Measurements from ENCODE around the gene PDIA5. TPM values are rescaled to one million over a fixed set of nuclear protein-coding genes. Genes with fewer than 3 reads are reported as not detected.

The PDIA5 gene
- 82.7 to 129 TPM (median 128 TPM) in 3 replicates for total RNA-seq
- long read RNA-seq, transcript PDIA5-201 (17 exons, 1,799 nt): major isoform, 97 of 125 reads
- long read RNA-seq, partial matches to known transcripts: 10 of 125 reads
- long read RNA-seq, other reads (novel, unspliced or antisense): 18 of 125 reads

DNA sequence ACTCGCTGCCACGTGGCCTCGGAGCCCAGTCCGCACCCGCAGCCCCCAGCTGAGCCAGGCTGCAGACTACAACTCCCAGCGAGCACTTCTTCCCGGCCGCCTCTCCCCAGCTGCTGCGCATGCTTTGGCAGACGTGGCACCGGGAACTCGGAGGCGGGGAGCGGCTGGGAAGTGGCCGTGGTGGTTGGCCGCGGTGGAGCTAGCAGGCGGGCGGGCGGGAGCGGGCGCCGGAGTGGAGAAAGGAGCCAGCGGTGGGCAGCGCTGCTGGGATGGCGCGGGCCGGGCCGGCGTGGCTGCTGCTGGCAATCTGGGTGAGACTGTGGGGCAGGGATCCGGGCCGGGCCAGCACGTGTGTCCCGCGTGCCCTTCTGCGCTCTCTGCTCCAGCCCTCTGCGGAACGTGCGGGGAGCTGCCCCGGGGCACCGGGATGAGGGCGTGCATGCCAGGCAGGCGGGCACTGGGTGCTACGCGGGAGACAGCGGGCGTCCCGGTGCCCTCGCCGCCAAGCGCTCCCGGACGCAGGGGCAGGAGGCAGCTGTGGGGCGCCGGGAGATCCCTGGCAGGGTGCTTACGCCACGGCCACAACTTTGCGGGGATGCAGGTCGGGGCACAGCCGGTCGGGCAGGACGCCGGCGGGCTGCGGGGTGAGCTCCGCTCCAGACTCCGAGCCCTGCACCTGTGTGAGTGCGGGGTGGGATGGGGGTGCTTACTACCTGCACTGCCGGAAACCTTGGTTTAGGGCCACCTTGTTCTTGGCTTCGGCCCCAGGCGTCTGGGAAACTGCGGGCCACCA is at the start of gene PDIA5:
TSS of gene PDIA5 (plus strand) at position 130 of the 793 bp plus-strand sequence. CDS start at position 270, 140 bp downstream.
- Mint-ChIP-seq H3K9me3 (ENCODE audit: low read depth) (no peaks in the 10 kb centered on the region), H3K27me3 (ENCODE audit: low read depth) (no peaks in the 10 kb centered on the region), H3K4me3 (ENCODE audit: unreplicated experiment) (peak within 1 kb of the TSS; percentile 97), H3K36me3 (ENCODE audit: low read depth) (peaks cover 1% of the 10 kb centered on the region), H3K4me1 (ENCODE audit: low read depth) (peaks cover 49% of the 10 kb centered on the region), H3K27ac (ENCODE audit: unreplicated experiment) (peak within 1 kb of the TSS; percentile 96)
- TF ChIP-seq CTCF (IDR thresholded peaks at IDR 0.05): no peak
- DNase-seq (ENCODE audit: low spot score): peak; percentile 97

DNA sequence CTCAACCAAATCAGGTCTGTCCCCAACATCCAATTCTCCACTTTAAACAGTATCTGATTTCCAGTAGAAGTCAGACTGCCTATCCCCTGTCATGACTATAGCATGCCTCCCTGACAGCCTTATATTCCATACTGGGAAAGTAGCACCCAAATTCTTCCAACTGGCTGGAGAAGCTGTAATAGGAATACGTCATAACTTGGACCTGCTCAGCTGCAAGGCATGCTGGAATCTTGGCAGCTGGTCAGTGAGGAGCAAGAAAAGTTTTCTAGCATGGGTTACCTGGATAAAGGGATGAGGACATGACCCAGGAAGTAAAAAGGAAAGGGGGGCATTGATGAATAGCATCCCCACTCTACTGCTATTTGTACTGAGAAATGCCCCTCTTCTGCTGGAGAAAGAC is 48.1 kb upstream of the PDIA5 start:
- Mint-ChIP-seq H3K4me3 (ENCODE audit: unreplicated experiment) (no peak overlapping the region), H3K27ac (ENCODE audit: unreplicated experiment) (peak overlapping the region; percentile 38), H3K9me3 (ENCODE audit: low read depth) (no peaks in the 10 kb centered on the region), H3K4me1 (ENCODE audit: low read depth) (no peaks in the 10 kb centered on the region), H3K27me3 (ENCODE audit: low read depth) (peaks cover 32% of the 10 kb centered on the region), H3K36me3 (ENCODE audit: low read depth) (peaks cover 28% of the 10 kb centered on the region)
- TF ChIP-seq CTCF (IDR thresholded peaks at IDR 0.05): no peak
- DNase-seq (ENCODE audit: low spot score): no peak

DNA sequence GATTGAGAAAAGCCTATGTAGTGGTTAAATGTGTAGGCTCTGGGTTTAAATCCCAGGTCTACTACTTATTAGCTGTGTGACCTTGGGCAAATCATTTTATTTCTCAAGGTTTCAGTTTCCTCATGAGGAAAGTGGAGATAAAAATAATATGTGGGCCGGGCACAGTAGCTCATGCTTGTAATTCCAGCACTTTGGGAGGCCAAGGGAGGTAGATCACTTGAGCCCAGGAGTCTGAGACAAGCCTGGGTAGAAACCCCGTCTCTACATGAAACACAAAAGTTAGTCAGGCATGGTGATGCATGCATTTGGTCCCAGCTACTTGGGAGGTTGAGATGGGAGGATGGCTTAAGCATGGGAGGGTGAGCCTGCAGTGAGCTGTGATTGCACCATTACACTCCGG is 47.7 kb upstream of the PDIA5 start:
- Mint-ChIP-seq H3K9me3 (ENCODE audit: low read depth) (no peaks in the 10 kb centered on the region), H3K27me3 (ENCODE audit: low read depth) (peaks cover 36% of the 10 kb centered on the region), H3K4me1 (ENCODE audit: low read depth) (no peaks in the 10 kb centered on the region), H3K36me3 (ENCODE audit: low read depth) (peaks cover 25% of the 10 kb centered on the region), H3K27ac (ENCODE audit: unreplicated experiment) (no peak overlapping the region), H3K4me3 (ENCODE audit: unreplicated experiment) (no peak overlapping the region)
- TF ChIP-seq CTCF (IDR thresholded peaks at IDR 0.05): no peak
- no peak for DNase-seq (ENCODE audit: low spot score)

GRCh38 chr3:123019591-123019990 is 47.2 kb upstream of the PDIA5 start:
- H3K27ac Mint-ChIP-seq (ENCODE audit: unreplicated experiment): no peak overlapping the region
- no peak overlapping the region for H3K4me3 Mint-ChIP-seq (ENCODE audit: unreplicated experiment)
- peaks cover 24% of the 10 kb centered on the region for H3K36me3 Mint-ChIP-seq (ENCODE audit: low read depth)
- H3K4me1 Mint-ChIP-seq (ENCODE audit: low read depth): no peaks in the 10 kb centered on the region
- H3K9me3 Mint-ChIP-seq (ENCODE audit: low read depth): no peaks in the 10 kb centered on the region
- peaks cover 37% of the 10 kb centered on the region for H3K27me3 Mint-ChIP-seq (ENCODE audit: low read depth)
- DNase-seq (ENCODE audit: low spot score): no peak
- no peak for TF ChIP-seq CTCF (IDR thresholded peaks at IDR 0.05)

GRCh38 chr3:123020709-123021108 is 46.1 kb upstream of the PDIA5 start:
- DNase-seq (ENCODE audit: low spot score): no peak
- Mint-ChIP-seq H3K27me3 (ENCODE audit: low read depth) (peaks cover 42% of the 10 kb centered on the region), H3K4me1 (ENCODE audit: low read depth) (peaks cover 5% of the 10 kb centered on the region), H3K36me3 (ENCODE audit: low read depth) (peaks cover 25% of the 10 kb centered on the region), H3K27ac (ENCODE audit: unreplicated experiment) (no peak overlapping the region), H3K4me3 (ENCODE audit: unreplicated experiment) (no peak overlapping the region), H3K9me3 (ENCODE audit: low read depth) (no peaks in the 10 kb centered on the region)
- no peak for TF ChIP-seq CTCF (IDR thresholded peaks at IDR 0.05)

All from chondrocyte (in vitro differentiated cells).